PFSK-1 (cell line): ENCODE data around the gene ATF6.

Source experiments
- FOXP2 ChIP-seq: optimal IDR thresholded peaks from 2 replicates; pipeline ENCODE3; 2011; ENCODE audit warnings: borderline replicate concordance, control low read depth, inconsistent platforms; ENCODE audit not compliant: insufficient read depth; ENCODE audit errors: extremely low read length, extremely low read depth
- POLR2AphosphoS5 ChIP-seq: IDR thresholded peaks from 2 replicates; pipeline ENCODE4 v1.6.1; 2012; ENCODE audit warnings: low read depth, mild to moderate bottlenecking, control low read depth, low read length, moderate library complexity
- REST ChIP-seq, 2 experiments: IDR thresholded peaks; 2 replicates each; pipeline versions ENCODE4 v1.6.1 to v1.8.0; 2011 to 2012; ENCODE audit warnings: low read depth in 2 of 2, low read length in 2 of 2, control low read depth in 1 of 2, inconsistent platforms in 1 of 2, mild to moderate bottlenecking in 1 of 2, moderate library complexity in 1 of 2; ENCODE audit not compliant: insufficient read depth in 1 of 2
- SIN3A ChIP-seq: IDR thresholded peaks from 2 replicates; pipeline ENCODE4 v1.6.1; 2012; ENCODE audit warnings: mild to moderate bottlenecking, low read length, moderate library complexity, borderline replicate concordance; ENCODE audit not compliant: insufficient read depth
- TAF1 ChIP-seq: IDR thresholded peaks from 2 replicates; pipeline ENCODE4 v1.6.1; 2012; ENCODE audit warnings: low read length, control low read depth, borderline replicate concordance; ENCODE audit not compliant: insufficient read depth

ATF6 gene

GRCh38 chr1:161743231-161743630, 22.9 kb upstream of the ATF6 start:
- TF ChIP-seq SIN3A (no peak), REST (IDR thresholded peaks at IDR 0.05; ENCODE audit: insufficient read depth in 1 of 2, low read depth in 2 of 2, low read length in 2 of 2) (no peak), TAF1 (no peak), POLR2AphosphoS5 (no peak), FOXP2 (no peak)

- TF ChIP-seq FOXP2 (no peak), REST (IDR thresholded peaks at IDR 0.05; ENCODE audit: insufficient read depth in 1 of 2, low read depth in 2 of 2, low read length in 2 of 2) (no peak), POLR2AphosphoS5 (no peak), SIN3A (no peak), TAF1 (no peak)
Measured at GRCh38 chr1:161747801-161748200, 18.3 kb upstream of the ATF6 start.

GRCh38 chr1:161749509-161750407, 16.4 kb upstream of the ATF6 start, which contains the start of gene DUSP12:
DUSP12 (plus strand) TSS chr1:161749786; CDS start chr1:161749802, 16 bp downstream.
- TF ChIP-seq REST (IDR thresholded peaks at IDR 0.05; ENCODE audit: insufficient read depth in 1 of 2, low read depth in 2 of 2, low read length in 2 of 2), result peak in 1 of 2 experiments; percentile 69; a peak in 3 of 4 replicates
- TF ChIP-seq TAF1, result peak; percentile 86
- peak; percentile 67 for TF ChIP-seq FOXP2
- peak; percentile 94 for TF ChIP-seq SIN3A
- TF ChIP-seq POLR2AphosphoS5, result peak; percentile 92

- TF ChIP-seq REST (IDR thresholded peaks at IDR 0.05; ENCODE audit: insufficient read depth in 1 of 2, low read depth in 2 of 2, low read length in 2 of 2) (no peak), TAF1 (no peak), POLR2AphosphoS5 (no peak), SIN3A (no peak), FOXP2 (no peak)
Measured at GRCh38 chr1:161763522-161764098, 2.5 kb upstream of the ATF6 start.
